ENCODE data around the gene OPA1. TPM values are rescaled to one million over a fixed set of nuclear protein-coding genes. Genes with fewer than 3 reads are reported as not detected.

Gene OPA1
- total and polyA plus RNA-seq, 2 experiments from 2014 or later = 29.0 to 42.2 TPM

DNA sequence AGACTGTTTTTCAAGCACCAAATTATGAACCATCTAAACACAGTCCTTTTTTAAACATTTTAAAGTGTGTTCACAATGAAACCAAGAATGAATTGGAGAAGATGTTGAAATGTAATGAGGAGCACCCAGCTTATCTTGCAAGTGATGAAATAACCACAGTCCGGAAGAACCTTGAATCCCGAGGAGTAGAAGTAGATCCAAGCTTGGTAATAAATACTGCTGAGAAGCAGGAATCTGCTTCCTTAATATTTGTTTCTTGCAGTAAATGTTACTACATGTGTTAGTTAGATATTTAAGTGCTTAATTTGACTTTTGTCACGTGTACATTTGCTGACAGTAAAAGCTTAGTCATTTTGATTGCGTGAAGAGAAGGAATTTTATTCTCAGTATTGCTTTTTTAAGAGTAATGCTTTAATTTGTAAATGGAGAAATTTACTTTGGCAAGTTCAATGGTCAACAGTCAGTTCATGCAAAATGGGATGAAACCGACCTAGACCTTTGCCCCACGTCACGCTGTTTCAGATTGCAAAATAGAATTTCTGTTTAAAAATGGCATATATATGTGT is 69.8 kb downstream of the OPA1 start:
- Histone ChIP-seq H3K27me3 (replicated peaks; ENCODE audit: insufficient read depth) (no peaks in the 10 kb centered on the region), H3K79me2 (ENCODE audit: insufficient read depth) (no peaks in the 10 kb centered on the region), H3K4me2 (ENCODE audit: unreplicated experiment) (no peak overlapping the region), H3K4me1 (ENCODE audit: insufficient read depth) (no peaks in the 10 kb centered on the region), H4K20me1 (ENCODE audit: insufficient read depth) (no peaks in the 10 kb centered on the region), H3K4me3 (no peak overlapping the region), H3K9me2 (ENCODE audit: insufficient read depth) (no peaks in the 10 kb centered on the region), H2AFZ (no peak overlapping the region), H3K9me3 (ENCODE audit: low read depth) (no peaks in the 10 kb centered on the region), H3F3A (ENCODE audit: insufficient read depth) (0 out of 2 replicates have a peak, but pooled peaks cover 5% of the 10 kb centered on the region), H3K27ac (no peak overlapping the region), H3K36me3 (ENCODE audit: low read depth) (peaks cover 41% of the 10 kb centered on the region), H3K9ac (no peak overlapping the region)
- in situ Hi-C loops (cut with MboI) = no loop called here
- WGBS, 2 experiments (ENCODE audit: low coverage in 1 of 2, low lambda C conversion rate in 2 of 2, missing lambda C conversion rate in 2 of 2) = 91 to 93% methylated on average over 7 of the region's 7 CpGs
- no peak for DNase-seq
- TF ChIP-seq EZH2 (IDR thresholded peaks at IDR 0.05; ENCODE audit: insufficient read depth, poor library complexity, severe bottlenecking) (no peak), EZH2phosphoT487 (IDR thresholded peaks at IDR 0.05; ENCODE audit: insufficient read depth, low read depth) (no peak)

DNA sequence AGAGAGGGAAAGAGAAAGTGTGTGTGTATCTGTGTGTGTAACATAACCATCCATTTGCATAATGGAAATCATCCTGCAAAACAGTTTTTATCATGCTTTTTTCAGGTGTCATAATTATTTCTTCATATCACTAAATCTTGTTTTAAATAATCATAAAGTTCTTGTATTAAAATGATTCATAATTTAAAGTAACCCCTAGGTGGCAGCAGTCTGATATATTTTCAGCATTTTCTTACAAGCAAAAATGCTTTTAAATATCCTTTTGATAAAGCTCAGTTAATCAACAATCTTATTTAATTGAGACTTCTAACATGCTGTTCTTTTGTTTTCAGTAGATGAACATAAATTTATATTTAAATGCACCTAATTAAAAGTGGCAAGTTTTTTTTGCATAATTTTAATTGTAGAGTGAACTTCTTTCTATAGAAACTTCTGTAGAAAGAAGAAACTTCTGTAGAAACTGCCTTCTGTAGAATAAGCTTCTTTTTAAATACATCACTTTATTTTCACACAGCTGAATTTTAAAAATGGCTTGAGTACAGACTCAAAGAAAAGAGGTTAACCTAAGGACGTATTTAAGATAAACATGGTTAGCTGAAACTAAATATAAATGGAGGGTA is 72.5 kb downstream of the OPA1 start:
- H3K9ac ChIP-seq = no peak overlapping the region
- no peak overlapping the region for H2AFZ ChIP-seq
- no peaks in the 10 kb centered on the region for H3K27me3 ChIP-seq (replicated peaks; ENCODE audit: insufficient read depth)
- H3K4me1 ChIP-seq (ENCODE audit: insufficient read depth) = no peaks in the 10 kb centered on the region
- no peaks in the 10 kb centered on the region for H3K9me3 ChIP-seq (ENCODE audit: low read depth)
- in situ Hi-C loops (cut with MboI) = no loop called here
- H3F3A ChIP-seq (ENCODE audit: insufficient read depth) = 0 out of 2 replicates have a peak, but pooled peaks cover 5% of the 10 kb centered on the region
- H3K4me2 ChIP-seq (ENCODE audit: unreplicated experiment) = no peak overlapping the region
- H3K79me2 ChIP-seq (ENCODE audit: insufficient read depth) = no peaks in the 10 kb centered on the region
- 98 to 100% methylated on average over 1 of the region's 1 CpG for WGBS, 2 experiments (ENCODE audit: low coverage in 1 of 2, low lambda C conversion rate in 2 of 2, missing lambda C conversion rate in 2 of 2)
- no peaks in the 10 kb centered on the region for H4K20me1 ChIP-seq (ENCODE audit: insufficient read depth)
- H3K27ac ChIP-seq = no peak overlapping the region
- H3K36me3 ChIP-seq (ENCODE audit: low read depth) = peaks cover 40% of the 10 kb centered on the region
- TF ChIP-seq EZH2phosphoT487 (IDR thresholded peaks at IDR 0.05; ENCODE audit: insufficient read depth, low read depth) = no peak
- no peaks in the 10 kb centered on the region for H3K9me2 ChIP-seq (ENCODE audit: insufficient read depth)
- peak; percentile 59 for DNase-seq
- no peak overlapping the region for H3K4me3 ChIP-seq

DNA sequence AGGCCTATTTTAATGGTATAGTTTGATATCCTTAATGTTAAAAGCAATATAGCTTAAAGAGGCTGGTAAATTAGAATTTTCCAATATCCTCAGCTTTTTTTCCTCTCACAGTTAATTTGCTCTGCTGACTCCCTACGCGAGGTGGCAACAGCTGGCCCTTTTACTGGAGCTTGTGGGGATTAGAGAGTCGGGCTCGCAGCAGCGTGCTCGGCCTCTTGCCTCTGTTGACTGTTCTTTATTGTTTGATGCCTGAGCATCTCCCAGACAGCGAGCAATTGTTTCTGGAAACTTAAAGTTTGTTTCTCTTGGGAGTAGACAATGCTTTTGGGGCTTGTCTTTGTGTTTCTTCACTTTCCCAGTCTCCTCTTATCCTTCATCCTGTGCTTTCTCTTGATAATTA is 80.8 kb downstream of the OPA1 start:
- Histone ChIP-seq H2AFZ (no peak overlapping the region), H3K4me3 (no peak overlapping the region), H3K79me2 (ENCODE audit: insufficient read depth) (no peaks in the 10 kb centered on the region), H3K27ac (no peak overlapping the region), H3K9me3 (ENCODE audit: low read depth) (no peaks in the 10 kb centered on the region), H3K9me2 (ENCODE audit: insufficient read depth) (no peaks in the 10 kb centered on the region), H4K20me1 (ENCODE audit: insufficient read depth) (no peaks in the 10 kb centered on the region), H3K36me3 (ENCODE audit: low read depth) (peaks cover 36% of the 10 kb centered on the region), H3K4me2 (ENCODE audit: unreplicated experiment) (no peak overlapping the region), H3F3A (ENCODE audit: insufficient read depth) (no peaks in the 10 kb centered on the region), H3K4me1 (ENCODE audit: insufficient read depth) (no peaks in the 10 kb centered on the region), H3K9ac (no peak overlapping the region), H3K27me3 (replicated peaks; ENCODE audit: insufficient read depth) (no peaks in the 10 kb centered on the region)
- TF ChIP-seq EZH2phosphoT487 (IDR thresholded peaks at IDR 0.05; ENCODE audit: insufficient read depth, low read depth) (no peak), EZH2 (IDR thresholded peaks at IDR 0.05; ENCODE audit: insufficient read depth, poor library complexity, severe bottlenecking) (no peak)
- whole genome bisulfite sequencing, 2 experiments (ENCODE audit: low coverage in 1 of 2, low lambda C conversion rate in 2 of 2, missing lambda C conversion rate in 2 of 2) = 97 to 99% methylated on average over 7 of the region's 7 CpGs
- in situ Hi-C loops (cut with MboI) = loop anchor here (10.0 kb wide), 1 partner anchor 641 kb away; no protein-coding TSS in a partner anchor
- no peak for DNase-seq

DNA sequence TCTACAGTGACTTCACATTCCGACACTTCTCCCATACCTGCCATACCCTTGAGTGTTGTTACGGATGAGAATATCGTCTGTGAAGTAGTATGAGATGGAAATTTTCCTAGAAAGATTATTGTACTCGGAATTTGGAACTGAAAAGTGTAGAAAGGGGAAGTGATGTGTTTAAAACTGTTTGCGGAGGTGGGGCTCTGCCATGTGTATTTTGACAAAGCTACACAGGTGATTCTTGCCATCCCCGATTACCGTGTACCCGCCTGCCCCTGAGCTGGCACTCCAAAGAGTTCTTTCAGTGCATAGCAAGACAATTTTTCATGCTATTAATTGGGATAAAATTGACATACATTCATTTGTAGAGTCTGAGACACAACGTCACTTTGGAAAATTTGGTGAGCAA is 81.7 kb downstream of the OPA1 start:
- no peak for DNase-seq
- Histone ChIP-seq H3K36me3 (ENCODE audit: low read depth) (peaks cover 27% of the 10 kb centered on the region), H3K4me1 (ENCODE audit: insufficient read depth) (no peaks in the 10 kb centered on the region), H3K4me3 (no peak overlapping the region), H3K79me2 (ENCODE audit: insufficient read depth) (no peaks in the 10 kb centered on the region), H3K27me3 (replicated peaks; ENCODE audit: insufficient read depth) (no peaks in the 10 kb centered on the region), H3K9me2 (ENCODE audit: insufficient read depth) (no peaks in the 10 kb centered on the region), H4K20me1 (ENCODE audit: insufficient read depth) (no peaks in the 10 kb centered on the region), H2AFZ (no peak overlapping the region), H3K9me3 (ENCODE audit: low read depth) (no peaks in the 10 kb centered on the region), H3F3A (ENCODE audit: insufficient read depth) (no peaks in the 10 kb centered on the region), H3K4me2 (ENCODE audit: unreplicated experiment) (no peak overlapping the region), H3K27ac (no peak overlapping the region), H3K9ac (no peak overlapping the region)
- in situ Hi-C loops (cut with MboI) = loop anchor here (10.0 kb wide), 1 partner anchor 640 kb away; no protein-coding TSS in a partner anchor
- 93 to 95% methylated on average over 9 of the region's 9 CpGs for WGBS, 2 experiments (ENCODE audit: low coverage in 1 of 2, low lambda C conversion rate in 2 of 2, missing lambda C conversion rate in 2 of 2)
- TF ChIP-seq EZH2 (IDR thresholded peaks at IDR 0.05; ENCODE audit: insufficient read depth, poor library complexity, severe bottlenecking) (no peak), EZH2phosphoT487 (IDR thresholded peaks at IDR 0.05; ENCODE audit: insufficient read depth, low read depth) (no peak)
